PC-3 (cell line): ENCODE data around the gene ASCL5.

ENCODE experiments used
- EZH2 ChIP-seq: fragments of 300-600 bp; sonication (generic); IDR thresholded peaks from one replicate; pipeline ENCODE4 v1.6.1; 2017; ENCODE audit warnings: antibody characterized with exemption, mild to moderate bottlenecking, low read length; ENCODE audit not compliant: unreplicated experiment
- TF ChIP-seq, protein P1 (sequence below): fragments of 300-600 bp; sonication (generic); conservative IDR thresholded peaks from 2 replicates; pipeline ENCODE4 v1.5.1; 2017; ENCODE audit warnings: antibody characterized with exemption, low read depth, mild to moderate bottlenecking, low read length

DNA sequence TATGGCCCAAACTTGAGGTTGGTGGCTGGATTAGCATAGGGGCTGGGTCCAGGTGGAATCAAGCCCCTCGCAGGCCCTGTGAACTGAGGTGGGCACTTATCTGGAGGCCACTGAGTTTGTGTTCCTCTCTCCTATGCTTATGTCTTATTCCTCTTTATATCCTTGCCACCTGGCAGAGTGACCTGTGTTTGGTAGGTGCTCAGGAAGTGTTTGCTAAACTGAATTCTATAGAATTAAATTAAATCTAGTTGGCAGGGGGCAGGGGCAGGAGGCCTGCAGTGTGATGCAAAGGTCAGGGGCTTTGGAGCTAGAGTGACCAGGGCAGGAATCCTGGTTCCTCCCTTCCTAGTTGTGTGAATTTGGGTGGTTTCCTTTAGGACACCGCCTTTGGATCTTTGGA is 28.4 kb upstream of the ASCL5 start:
- TF ChIP-seq, protein P1, sequence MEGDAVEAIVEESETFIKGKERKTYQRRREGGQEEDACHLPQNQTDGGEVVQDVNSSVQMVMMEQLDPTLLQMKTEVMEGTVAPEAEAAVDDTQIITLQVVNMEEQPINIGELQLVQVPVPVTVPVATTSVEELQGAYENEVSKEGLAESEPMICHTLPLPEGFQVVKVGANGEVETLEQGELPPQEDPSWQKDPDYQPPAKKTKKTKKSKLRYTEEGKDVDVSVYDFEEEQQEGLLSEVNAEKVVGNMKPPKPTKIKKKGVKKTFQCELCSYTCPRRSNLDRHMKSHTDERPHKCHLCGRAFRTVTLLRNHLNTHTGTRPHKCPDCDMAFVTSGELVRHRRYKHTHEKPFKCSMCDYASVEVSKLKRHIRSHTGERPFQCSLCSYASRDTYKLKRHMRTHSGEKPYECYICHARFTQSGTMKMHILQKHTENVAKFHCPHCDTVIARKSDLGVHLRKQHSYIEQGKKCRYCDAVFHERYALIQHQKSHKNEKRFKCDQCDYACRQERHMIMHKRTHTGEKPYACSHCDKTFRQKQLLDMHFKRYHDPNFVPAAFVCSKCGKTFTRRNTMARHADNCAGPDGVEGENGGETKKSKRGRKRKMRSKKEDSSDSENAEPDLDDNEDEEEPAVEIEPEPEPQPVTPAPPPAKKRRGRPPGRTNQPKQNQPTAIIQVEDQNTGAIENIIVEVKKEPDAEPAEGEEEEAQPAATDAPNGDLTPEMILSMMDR = no peak
- no peak for TF ChIP-seq EZH2
